Vagina (tissue), 2 donors: ENCODE results near the gene SELENOM.

ENCODE experiments used
- POLR2A ChIP-seq, 2 donors: fragments of 450-650 bp; IDR thresholded peaks; one replicate each; pipeline ENCODE4 v1.6.1; 2017; ENCODE audit warnings: antibody characterized with exemption in 2 of 2, mild to moderate bottlenecking in 2 of 2, moderate library complexity in 2 of 2
- TF ChIP-seq, protein P1 (sequence below), 3 experiments: fragments of 450-650 bp in 2 of 3; fragments of 200-600 bp in 1 of 3; sonication (generic) in 1 of 3; IDR thresholded peaks; one replicate each; pipeline ENCODE4 v1.5.1; 2017 to 2019; ENCODE audit warnings: antibody characterized with exemption in 3 of 3, mild to moderate bottlenecking in 2 of 3, moderate library complexity in 2 of 3

- TF ChIP-seq, protein P1, sequence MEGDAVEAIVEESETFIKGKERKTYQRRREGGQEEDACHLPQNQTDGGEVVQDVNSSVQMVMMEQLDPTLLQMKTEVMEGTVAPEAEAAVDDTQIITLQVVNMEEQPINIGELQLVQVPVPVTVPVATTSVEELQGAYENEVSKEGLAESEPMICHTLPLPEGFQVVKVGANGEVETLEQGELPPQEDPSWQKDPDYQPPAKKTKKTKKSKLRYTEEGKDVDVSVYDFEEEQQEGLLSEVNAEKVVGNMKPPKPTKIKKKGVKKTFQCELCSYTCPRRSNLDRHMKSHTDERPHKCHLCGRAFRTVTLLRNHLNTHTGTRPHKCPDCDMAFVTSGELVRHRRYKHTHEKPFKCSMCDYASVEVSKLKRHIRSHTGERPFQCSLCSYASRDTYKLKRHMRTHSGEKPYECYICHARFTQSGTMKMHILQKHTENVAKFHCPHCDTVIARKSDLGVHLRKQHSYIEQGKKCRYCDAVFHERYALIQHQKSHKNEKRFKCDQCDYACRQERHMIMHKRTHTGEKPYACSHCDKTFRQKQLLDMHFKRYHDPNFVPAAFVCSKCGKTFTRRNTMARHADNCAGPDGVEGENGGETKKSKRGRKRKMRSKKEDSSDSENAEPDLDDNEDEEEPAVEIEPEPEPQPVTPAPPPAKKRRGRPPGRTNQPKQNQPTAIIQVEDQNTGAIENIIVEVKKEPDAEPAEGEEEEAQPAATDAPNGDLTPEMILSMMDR (IDR thresholded peaks at IDR 0.05) = peak; percentile 67 to 96 (median 96)
- TF ChIP-seq POLR2A (IDR thresholded peaks at IDR 0.05) = peak; percentile 21 to 94
These were observed at the start of gene SELENOM for GRCh38 chr22:31107178-31107893.
